Inferior parietal cortex (tissue), 1 donor: ENCODE data around the gene ANKK1.

Experiments used
- DNase-seq: peaks from one replicate; pipeline ENCODE4 v3.0.0-alpha.2; 2016; ENCODE audit errors: extremely low spot score

Gene ANKK1, protein sequence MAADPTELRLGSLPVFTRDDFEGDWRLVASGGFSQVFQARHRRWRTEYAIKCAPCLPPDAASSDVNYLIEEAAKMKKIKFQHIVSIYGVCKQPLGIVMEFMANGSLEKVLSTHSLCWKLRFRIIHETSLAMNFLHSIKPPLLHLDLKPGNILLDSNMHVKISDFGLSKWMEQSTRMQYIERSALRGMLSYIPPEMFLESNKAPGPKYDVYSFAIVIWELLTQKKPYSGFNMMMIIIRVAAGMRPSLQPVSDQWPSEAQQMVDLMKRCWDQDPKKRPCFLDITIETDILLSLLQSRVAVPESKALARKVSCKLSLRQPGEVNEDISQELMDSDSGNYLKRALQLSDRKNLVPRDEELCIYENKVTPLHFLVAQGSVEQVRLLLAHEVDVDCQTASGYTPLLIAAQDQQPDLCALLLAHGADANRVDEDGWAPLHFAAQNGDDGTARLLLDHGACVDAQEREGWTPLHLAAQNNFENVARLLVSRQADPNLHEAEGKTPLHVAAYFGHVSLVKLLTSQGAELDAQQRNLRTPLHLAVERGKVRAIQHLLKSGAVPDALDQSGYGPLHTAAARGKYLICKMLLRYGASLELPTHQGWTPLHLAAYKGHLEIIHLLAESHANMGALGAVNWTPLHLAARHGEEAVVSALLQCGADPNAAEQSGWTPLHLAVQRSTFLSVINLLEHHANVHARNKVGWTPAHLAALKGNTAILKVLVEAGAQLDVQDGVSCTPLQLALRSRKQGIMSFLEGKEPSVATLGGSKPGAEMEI

DNA sequence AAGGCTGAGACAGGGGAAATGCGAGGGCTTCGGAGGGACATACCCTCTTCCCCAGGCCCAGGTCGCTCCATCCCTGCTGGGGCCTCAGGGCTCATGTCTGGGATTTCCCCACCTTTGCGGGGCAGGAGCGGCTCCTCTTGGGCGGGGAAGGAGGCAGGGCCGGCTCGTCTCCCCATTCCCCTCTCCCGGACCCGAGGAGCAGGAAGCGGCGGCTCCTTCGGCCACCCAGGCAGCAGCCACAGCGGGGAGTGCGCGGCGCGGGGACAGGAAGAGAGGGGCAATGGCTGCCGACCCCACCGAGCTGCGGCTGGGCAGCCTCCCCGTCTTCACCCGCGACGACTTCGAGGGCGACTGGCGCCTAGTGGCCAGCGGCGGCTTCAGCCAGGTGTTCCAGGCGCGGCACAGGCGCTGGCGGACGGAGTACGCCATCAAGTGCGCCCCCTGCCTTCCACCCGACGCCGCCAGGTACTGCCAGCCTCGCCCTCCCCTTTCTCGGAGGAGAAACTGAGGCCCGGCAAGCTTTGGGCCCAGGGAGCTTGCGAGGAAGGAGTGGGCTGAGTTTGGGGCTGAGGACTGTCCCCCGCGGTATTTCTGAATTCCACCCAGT lies at the start of gene ANKK1:
Gene ANKK1 (plus strand): TSS at position 175 of the 607 bp plus-strand sequence. CDS start 106 bp downstream, at position 281.
- DNase-seq: no peak

GRCh38 chr11:113338730-113339129 lies 48.8 kb upstream of the ANKK1 start:
- no peak for DNase-seq

GRCh38 chr11:113339929-113340589 lies 47.5 kb upstream of the ANKK1 start:
- no peak for DNase-seq

GRCh38 chr11:113341388-113342165 lies 46.0 kb upstream of the ANKK1 start:
- DNase-seq: no peak

GRCh38 chr11:113345978-113346377 lies 41.6 kb upstream of the ANKK1 start:
- no peak for DNase-seq

DNA sequence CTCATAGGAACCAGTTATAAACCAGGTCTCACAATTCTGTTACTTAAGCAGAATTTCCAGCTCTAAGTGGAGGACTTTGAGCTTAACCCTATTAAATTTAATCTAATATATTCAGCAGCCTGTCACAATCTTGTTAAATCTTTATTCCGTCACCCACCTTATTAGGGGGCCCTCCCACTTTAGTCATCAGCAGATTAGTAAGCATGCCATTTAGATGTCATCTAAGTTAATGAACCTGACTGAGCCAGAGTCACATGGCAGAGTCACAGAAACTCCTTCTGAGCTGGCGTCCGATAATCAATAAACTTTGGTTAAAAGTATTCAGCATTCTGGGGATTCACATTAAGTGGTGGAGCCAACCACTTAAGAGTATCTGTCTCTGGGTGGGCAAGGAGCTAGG lies 38.1 kb upstream of the ANKK1 start:
- no peak for DNase-seq

- DNase-seq: no peak
Measured at GRCh38 chr11:113350336-113351067, 37.1 kb upstream of the ANKK1 start.

DNA sequence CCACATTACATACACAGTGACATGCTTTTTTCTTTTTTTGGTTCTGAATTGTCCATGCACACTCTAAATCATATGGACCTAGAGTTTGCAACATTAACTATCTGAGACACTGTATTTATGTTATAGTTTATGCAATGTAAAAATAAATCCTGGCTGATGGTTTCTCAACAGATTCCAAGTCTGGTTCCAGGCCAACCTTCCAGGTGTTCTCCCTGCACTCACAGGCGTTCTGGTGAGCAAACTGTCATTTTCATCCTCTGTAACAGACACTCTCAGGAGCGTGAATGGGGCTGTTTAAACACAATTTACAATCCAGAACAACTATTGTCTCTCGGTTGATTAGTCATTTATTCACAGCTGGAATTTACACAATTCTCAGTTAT lies 36.5 kb upstream of the ANKK1 start:
- no peak for DNase-seq

- DNase-seq: no peak
Measured at GRCh38 chr11:113351480-113351879, 36.1 kb upstream of the ANKK1 start.

GRCh38 chr11:113356203-113356602 lies 31.4 kb upstream of the ANKK1 start:
- no peak for DNase-seq

DNA sequence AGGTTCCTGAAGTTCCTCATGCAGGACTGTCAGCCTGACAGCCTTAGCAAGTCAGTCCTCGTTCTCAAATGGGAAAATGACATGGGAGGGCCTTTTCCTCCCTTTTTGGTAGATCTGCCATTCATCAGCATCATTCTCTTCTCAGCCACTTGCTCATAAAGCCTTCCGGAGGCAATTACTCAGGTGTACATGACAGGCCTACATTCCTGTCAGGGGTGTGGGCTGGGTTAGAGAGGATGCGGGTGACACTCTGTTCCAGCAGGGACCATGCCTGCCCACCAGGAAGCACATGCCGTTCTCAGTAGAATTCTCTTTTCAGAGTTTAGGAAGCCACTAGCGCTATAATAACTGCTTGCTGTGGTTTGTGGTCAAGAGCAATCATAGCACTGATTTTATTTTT lies 24.2 kb upstream of the ANKK1 start:
- no peak for DNase-seq

DNA sequence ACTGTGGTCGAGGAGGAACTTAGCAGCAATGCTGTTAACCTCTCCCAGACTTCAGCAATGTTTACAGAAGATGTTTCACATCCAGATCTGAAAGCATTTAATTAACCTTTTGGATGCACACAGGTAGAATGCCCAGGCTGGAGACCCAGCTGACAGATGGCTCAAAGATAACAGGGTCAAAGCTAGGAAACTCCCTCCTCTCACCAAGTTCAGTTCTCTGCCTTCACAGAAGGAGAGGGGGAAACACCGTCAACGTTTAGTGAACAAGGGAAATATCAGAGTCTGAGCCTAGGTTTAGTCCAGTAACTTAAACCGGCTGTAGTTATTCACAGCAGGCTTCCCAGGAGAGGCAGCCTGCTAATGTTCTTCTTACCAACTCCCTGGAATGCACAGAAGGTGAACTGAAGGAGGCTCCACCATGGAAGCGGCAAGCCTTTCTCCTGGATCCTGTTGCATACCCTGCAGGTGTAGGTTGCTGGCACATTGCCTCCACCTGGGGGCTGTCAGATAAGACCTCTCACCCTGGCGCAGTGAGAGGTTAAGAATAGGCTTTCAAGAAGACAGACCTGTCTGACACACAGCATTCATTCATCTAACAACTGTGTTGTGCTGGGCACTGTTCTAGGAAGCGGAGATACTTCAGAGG lies 23.5 kb upstream of the ANKK1 start:
- DNase-seq: no peak

GRCh38 chr11:113365895-113366294 lies 21.7 kb upstream of the ANKK1 start:
- no peak for DNase-seq

DNA sequence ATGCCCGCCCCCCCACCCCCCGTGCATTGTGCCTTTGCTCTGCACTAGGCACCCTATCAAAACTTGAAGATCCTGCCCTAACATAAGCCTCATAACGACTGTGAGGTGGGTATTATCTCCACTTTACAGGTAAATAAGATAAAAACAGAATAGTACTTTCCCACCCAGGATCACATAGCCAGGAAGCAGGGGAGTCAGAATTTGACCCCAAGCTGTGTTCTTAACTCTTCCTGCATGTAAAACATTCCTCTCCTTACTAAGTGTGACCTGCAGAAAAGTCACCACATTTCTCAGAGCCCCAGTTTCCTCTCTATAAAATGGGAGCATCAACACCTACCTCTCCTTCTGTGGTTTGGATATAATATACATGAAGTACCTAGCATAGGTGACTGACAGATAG lies 18.2 kb upstream of the ANKK1 start:
- no peak for DNase-seq

GRCh38 chr11:113370634-113371033 lies 16.9 kb upstream of the ANKK1 start:
- no peak for DNase-seq

DNA sequence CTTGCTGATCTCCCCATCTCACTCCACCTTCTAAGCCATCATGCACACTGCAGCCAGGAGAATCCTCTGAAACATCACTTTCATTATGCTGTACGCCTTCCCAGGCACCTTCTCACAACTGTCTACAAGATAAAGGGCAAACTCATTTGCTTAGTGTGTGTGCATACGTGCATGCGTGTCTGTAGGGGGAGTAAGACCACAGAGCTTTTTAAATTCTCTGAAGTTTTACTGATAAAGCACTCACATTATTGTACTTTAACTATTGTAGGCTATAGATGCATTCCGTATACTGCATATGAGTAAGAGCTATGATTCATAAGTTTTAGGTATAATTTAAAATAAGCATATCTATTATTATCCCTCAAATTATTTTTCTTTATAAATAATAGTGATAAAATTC lies 15.3 kb upstream of the ANKK1 start:
- DNase-seq: no peak

DNA sequence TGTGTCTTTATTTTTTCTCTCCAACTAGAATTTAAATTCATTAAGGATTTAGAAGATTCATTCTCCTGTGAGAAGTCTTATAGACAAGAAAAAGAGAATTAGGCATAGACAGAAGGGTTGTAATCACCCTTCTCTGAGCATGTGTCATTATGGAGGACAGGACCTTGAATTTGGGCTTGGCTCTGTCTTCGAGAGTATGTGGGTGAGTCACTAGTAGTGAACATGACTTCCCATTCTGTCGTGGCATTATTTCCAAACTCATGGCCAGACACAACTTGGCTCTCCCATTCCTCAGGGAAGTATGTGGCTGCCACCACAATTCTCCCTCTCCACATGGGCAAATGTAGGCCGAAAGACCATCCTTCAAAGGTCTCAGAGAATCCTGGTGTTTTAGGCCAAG lies 14.3 kb upstream of the ANKK1 start:
- no peak for DNase-seq

GRCh38 chr11:113373981-113374560 lies 13.5 kb upstream of the ANKK1 start:
- DNase-seq: no peak

GRCh38 chr11:113375402-113375801 lies 12.2 kb upstream of the ANKK1 start:
- no peak for DNase-seq

DNA sequence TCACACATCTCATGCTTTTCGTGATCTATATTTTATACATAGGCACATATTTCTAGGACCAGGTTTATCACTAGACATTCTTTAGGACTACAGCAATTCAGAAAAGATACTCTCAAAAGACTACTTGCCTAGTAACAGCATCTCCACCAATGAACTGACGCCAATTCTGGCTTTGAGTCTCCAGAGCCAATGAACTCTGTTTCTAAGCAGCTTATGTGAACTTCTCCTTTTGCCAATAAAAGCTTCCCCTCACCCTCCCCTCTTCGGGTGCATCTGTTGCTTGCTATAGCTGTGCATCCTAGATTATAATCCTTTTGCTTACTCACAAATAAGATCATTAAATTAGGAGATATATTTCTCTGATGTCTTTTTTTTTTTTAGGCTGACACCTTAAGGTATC lies 11.4 kb upstream of the ANKK1 start:
- peak; percentile 52 for DNase-seq
